WTC11 (cell line): Measurements from ENCODE around the gene PAWR.

Source experiments
- ETV6 ChIP-seq: sonication (generic); formaldehyde crosslinking; IDR thresholded peaks from 2 replicates; pipeline ENCODE4 v1.8.1; 2022; ENCODE audit warnings: mild to moderate bottlenecking, missing genetic modification reagents
- GTF2I ChIP-seq: fragments of 250-450 bp; sonication (Bioruptor Pico); conservative IDR thresholded peaks from 2 replicates; pipeline ENCODE4 v1.4.0; 2021; ENCODE audit warnings: mild to moderate bottlenecking
- PRDM15 ChIP-seq: sonication (generic); formaldehyde crosslinking; IDR thresholded peaks from 2 replicates; pipeline ENCODE4 v1.8.0; 2022; ENCODE audit warnings: missing genetic modification reagents
- RELA ChIP-seq: sonication (generic); formaldehyde crosslinking; IDR thresholded peaks from 2 replicates; pipeline ENCODE4 v1.8.1; 2022; ENCODE audit warnings: missing genetic modification reagents, mild to moderate bottlenecking, borderline replicate concordance
- SOX15 ChIP-seq: fragments of 250-450 bp; sonication (Bioruptor Pico); IDR thresholded peaks from 2 replicates; pipeline ENCODE4 v1.9.0; 2021; ENCODE audit warnings: mild to moderate bottlenecking
- ZNF121 ChIP-seq: sonication (generic); formaldehyde crosslinking; IDR thresholded peaks from 2 replicates; pipeline ENCODE4 v1.8.0; 2023; ENCODE audit warnings: missing genetic modification reagents
- TF ChIP-seq, protein P1 (sequence below): fragments of 200-600 bp; IDR thresholded peaks from 2 replicates; pipeline ENCODE4 v1.8.0; 2022; ENCODE audit warnings: antibody characterized with exemption
- TF ChIP-seq, protein P2 (sequence below): fragments of 250-450 bp; sonication (Bioruptor Pico); IDR thresholded peaks from 2 replicates; pipeline ENCODE4 v2.1.2; 2022; ENCODE audit warnings: mild to moderate bottlenecking, moderate library complexity
- TF ChIP-seq, protein P3 (sequence below): sonication (generic); formaldehyde crosslinking; IDR thresholded peaks from 2 replicates; pipeline ENCODE4 v1.8.0; 2022; ENCODE audit warnings: mild to moderate bottlenecking, missing genetic modification reagents
- TF ChIP-seq, protein P4 (sequence below): sonication (generic); formaldehyde crosslinking; IDR thresholded peaks from 2 replicates; pipeline ENCODE4 v1.8.0; 2023; ENCODE audit warnings: missing genetic modification reagents
- TF ChIP-seq, protein P5 (sequence below): sonication (generic); formaldehyde crosslinking; IDR thresholded peaks from 2 replicates; pipeline ENCODE4 v1.8.1; 2023; ENCODE audit warnings: mild to moderate bottlenecking, missing genetic modification reagents, borderline replicate concordance
- TF ChIP-seq, protein P6 (sequence below): sonication (generic); formaldehyde crosslinking; IDR thresholded peaks from 2 replicates; pipeline ENCODE4 v1.8.1; 2023; ENCODE audit warnings: mild to moderate bottlenecking, missing genetic modification reagents, moderate library complexity

DNA sequence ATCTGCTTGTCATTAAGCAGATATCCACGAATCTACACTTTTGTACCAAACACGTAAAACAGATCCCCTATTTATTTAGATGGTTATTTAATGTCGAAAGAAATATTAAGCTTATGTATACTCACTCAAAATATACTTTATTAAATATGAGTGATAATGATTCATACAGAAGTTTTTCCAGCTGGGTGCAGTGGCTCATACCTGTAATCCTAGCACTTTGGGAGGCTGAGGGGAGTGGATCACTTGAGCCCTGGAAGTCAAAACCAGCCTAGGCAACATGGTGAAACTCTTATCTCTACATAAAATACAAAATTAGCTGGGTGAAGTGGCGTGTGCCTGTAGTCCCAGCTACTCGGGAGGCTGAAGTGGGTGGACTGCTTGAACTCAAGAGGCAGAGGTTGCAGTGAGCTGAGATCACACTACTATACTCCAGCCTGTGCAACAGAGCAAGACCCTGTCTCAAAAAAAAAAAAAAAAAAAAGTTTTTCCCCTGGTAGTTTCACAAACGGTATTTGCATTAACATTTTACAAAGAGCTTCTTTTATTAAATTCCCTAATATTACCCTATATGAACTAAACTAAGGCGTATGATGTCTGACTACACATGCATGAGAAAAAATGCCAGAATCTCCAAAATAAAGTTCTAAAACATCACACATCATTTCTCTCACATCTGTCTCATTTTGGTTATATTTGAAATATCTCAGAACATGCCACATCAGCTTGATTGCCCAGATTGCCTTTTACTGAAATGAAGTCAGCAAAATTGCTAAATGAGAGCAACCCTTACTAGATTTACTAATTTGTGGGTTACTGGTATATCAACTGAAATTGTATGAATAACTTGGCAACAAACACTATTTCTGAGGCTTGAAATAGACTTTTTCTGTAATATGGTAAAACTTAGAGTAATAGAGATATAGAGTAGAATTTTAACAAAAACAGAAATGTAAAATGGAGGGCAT, 74.9 kb downstream of the PAWR start:
- TF ChIP-seq, protein P1, sequence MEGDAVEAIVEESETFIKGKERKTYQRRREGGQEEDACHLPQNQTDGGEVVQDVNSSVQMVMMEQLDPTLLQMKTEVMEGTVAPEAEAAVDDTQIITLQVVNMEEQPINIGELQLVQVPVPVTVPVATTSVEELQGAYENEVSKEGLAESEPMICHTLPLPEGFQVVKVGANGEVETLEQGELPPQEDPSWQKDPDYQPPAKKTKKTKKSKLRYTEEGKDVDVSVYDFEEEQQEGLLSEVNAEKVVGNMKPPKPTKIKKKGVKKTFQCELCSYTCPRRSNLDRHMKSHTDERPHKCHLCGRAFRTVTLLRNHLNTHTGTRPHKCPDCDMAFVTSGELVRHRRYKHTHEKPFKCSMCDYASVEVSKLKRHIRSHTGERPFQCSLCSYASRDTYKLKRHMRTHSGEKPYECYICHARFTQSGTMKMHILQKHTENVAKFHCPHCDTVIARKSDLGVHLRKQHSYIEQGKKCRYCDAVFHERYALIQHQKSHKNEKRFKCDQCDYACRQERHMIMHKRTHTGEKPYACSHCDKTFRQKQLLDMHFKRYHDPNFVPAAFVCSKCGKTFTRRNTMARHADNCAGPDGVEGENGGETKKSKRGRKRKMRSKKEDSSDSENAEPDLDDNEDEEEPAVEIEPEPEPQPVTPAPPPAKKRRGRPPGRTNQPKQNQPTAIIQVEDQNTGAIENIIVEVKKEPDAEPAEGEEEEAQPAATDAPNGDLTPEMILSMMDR = no peak
- TF ChIP-seq GTF2I (CRISPR knock-in tag) = no peak
- TF ChIP-seq ZNF121 (CRISPR knock-in tag) = no peak
- TF ChIP-seq, protein P2, sequence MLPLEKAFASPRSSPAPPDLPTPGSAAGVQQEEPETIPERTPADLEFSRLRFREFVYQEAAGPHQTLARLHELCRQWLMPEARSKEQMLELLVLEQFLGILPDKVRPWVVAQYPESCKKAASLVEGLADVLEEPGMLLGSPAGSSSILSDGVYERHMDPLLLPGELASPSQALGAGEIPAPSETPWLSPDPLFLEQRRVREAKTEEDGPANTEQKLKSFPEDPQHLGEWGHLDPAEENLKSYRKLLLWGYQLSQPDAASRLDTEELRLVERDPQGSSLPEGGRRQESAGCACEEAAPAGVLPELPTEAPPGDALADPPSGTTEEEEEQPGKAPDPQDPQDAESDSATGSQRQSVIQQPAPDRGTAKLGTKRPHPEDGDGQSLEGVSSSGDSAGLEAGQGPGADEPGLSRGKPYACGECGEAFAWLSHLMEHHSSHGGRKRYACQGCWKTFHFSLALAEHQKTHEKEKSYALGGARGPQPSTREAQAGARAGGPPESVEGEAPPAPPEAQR (CRISPR knock-in tag) = no peak
- TF ChIP-seq ETV6 (CRISPR knock-in tag) = no peak
- TF ChIP-seq, protein P3, sequence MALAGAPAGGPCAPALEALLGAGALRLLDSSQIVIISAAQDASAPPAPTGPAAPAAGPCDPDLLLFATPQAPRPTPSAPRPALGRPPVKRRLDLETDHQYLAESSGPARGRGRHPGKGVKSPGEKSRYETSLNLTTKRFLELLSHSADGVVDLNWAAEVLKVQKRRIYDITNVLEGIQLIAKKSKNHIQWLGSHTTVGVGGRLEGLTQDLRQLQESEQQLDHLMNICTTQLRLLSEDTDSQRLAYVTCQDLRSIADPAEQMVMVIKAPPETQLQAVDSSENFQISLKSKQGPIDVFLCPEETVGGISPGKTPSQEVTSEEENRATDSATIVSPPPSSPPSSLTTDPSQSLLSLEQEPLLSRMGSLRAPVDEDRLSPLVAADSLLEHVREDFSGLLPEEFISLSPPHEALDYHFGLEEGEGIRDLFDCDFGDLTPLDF (CRISPR knock-in tag) = no peak
- TF ChIP-seq, protein P4, sequence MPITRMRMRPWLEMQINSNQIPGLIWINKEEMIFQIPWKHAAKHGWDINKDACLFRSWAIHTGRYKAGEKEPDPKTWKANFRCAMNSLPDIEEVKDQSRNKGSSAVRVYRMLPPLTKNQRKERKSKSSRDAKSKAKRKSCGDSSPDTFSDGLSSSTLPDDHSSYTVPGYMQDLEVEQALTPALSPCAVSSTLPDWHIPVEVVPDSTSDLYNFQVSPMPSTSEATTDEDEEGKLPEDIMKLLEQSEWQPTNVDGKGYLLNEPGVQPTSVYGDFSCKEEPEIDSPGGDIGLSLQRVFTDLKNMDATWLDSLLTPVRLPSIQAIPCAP (CRISPR knock-in tag) = no peak
- TF ChIP-seq, protein P5, sequence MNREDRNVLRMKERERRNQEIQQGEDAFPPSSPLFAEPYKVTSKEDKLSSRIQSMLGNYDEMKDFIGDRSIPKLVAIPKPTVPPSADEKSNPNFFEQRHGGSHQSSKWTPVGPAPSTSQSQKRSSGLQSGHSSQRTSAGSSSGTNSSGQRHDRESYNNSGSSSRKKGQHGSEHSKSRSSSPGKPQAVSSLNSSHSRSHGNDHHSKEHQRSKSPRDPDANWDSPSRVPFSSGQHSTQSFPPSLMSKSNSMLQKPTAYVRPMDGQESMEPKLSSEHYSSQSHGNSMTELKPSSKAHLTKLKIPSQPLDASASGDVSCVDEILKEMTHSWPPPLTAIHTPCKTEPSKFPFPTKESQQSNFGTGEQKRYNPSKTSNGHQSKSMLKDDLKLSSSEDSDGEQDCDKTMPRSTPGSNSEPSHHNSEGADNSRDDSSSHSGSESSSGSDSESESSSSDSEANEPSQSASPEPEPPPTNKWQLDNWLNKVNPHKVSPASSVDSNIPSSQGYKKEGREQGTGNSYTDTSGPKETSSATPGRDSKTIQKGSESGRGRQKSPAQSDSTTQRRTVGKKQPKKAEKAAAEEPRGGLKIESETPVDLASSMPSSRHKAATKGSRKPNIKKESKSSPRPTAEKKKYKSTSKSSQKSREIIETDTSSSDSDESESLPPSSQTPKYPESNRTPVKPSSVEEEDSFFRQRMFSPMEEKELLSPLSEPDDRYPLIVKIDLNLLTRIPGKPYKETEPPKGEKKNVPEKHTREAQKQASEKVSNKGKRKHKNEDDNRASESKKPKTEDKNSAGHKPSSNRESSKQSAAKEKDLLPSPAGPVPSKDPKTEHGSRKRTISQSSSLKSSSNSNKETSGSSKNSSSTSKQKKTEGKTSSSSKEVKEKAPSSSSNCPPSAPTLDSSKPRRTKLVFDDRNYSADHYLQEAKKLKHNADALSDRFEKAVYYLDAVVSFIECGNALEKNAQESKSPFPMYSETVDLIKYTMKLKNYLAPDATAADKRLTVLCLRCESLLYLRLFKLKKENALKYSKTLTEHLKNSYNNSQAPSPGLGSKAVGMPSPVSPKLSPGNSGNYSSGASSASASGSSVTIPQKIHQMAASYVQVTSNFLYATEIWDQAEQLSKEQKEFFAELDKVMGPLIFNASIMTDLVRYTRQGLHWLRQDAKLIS (CRISPR knock-in tag) = no peak
- TF ChIP-seq, protein P6, sequence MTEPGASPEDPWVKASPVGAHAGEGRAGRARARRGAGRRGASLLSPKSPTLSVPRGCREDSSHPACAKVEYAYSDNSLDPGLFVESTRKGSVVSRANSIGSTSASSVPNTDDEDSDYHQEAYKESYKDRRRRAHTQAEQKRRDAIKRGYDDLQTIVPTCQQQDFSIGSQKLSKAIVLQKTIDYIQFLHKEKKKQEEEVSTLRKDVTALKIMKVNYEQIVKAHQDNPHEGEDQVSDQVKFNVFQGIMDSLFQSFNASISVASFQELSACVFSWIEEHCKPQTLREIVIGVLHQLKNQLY = no peak
- TF ChIP-seq PRDM15 = no peak
- no peak for TF ChIP-seq RELA (CRISPR knock-in tag)
- no peak for TF ChIP-seq SOX15 (CRISPR knock-in tag)
